Inflammatory macrophage treated with lipopolysaccharide for 1 hour (primary cell): Measurements from ENCODE around the gene SMARCC1.
A peak's percentile ranks its signal among the peaks of the same experiment; 100 is the strongest.
"Not testable (repeated sequence)": the region's sequence is repeated elsewhere in the genome, so short reads cannot be mapped to it uniquely, and the experiment has no call there.

Experiments
- DNase-seq, 2 donors: peaks; one replicate each; pipeline ENCODE4 v3.0.0-alpha.2; 2020 to 2022

The SMARCC1 gene

DNA sequence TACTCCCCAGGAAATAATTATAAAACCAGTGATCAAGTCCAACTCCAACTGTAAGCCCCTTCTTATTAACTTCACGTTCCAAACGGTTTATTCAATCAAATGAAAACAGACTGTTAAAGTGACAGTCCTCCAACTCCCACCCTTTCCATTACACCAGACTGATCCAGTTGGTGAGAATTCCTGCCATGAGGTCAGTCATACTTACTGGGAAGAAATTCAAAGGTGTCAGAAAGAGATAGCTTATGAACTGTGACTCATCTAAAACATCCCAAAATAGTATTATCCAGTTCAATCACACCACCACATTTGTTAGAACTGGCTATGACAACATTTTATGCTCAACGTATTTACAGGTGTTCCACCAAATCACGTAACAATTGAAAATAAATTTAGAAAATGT, 19.5 kb downstream of the SMARCC1 start:
- no peak for DNase-seq

DNA sequence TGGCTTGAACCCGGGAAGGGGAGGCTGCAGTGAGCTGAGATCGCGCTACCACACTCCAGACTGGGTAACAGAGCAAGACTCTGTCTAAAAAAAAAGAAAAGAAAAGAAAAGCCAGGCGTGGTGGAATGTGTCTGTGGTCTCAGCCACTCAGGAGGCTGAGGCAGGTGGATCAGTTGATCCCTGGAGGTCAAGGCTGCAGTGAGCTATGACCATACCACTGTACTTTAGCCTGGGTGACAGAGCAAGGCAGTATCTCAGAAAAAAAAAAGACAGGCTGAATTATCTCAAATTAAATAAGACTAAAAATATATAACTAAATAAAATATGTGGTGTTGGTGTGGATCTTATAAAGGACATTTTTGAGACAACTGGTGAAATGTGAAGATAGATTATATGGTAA, 20.6 kb downstream of the SMARCC1 start:
- DNase-seq: no peak

DNA sequence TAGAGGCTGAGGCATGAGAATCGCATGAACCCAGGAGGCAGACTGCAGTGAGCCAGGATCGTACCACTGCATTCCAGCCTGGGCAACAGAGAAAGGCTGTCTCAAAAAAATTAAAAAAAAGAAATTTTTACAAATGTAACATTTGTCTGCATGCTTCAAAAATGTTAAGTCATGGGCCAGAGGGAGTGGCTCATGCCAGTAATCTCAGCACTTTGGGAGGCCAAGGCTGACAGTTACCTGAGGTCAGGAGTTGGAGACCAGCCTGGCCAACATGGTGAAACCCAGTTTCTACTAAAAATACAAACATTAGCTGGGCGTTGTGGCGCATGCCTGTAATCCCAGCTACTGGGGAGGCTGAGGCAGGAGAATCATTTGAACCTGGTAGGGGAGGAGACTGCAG, 21.5 kb downstream of the SMARCC1 start:
- not testable (repeated sequence) for DNase-seq

DNA sequence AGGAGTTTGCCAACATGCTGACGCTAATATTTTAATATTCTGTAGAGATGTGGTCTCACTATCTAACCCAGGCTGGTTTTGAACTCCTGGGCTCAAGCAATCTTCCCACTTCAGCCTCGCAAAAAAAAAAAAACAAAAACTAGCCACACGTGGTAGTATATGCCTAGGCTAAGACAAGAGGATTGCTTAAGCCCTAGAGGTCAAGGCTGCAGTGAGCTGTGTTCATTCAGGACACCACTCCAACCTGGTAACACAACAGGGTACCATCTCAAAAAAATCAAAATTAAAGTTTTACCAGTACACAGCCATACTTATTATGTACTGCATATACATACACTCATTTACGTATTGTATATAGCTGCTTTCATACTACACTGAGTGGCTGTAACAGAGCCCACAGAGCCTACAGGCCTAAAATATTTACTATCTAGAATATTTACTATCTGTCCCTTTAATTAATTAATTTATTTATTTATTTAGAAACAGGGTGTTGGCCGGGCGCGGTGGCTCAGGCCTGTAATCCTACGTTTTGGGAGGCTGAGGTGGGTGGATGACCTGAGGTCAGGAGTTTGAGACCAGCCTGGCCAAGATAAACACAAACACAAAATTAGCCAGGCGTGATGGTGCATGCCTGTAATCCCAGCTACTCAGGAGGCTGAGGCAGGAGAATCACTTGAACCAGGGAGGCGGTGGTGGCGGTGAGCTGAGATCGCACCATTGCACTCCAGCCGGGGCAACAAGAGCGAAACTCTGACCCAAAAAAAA, 23.2 kb downstream of the SMARCC1 start:
- DNase-seq: no peak

DNA sequence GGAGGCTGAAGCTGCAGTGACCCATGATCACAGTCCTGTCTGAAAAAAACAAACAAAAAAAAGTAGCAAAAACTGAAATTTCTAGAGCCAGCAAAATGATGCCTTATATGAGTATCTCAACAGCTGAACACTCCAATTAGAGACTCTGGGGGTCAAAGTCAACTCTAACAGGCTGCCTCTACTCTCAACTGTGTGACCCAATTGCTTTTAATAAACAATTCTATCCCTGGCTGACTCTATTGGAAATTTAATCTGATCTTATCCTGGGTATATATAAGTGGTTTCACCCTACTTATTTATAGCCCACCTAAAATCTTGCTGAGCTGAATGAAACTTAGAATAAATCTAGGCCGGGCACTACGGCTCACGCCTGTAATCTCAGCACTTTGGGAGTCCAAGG, 29.0 kb downstream of the SMARCC1 start:
- DNase-seq: no peak

DNA sequence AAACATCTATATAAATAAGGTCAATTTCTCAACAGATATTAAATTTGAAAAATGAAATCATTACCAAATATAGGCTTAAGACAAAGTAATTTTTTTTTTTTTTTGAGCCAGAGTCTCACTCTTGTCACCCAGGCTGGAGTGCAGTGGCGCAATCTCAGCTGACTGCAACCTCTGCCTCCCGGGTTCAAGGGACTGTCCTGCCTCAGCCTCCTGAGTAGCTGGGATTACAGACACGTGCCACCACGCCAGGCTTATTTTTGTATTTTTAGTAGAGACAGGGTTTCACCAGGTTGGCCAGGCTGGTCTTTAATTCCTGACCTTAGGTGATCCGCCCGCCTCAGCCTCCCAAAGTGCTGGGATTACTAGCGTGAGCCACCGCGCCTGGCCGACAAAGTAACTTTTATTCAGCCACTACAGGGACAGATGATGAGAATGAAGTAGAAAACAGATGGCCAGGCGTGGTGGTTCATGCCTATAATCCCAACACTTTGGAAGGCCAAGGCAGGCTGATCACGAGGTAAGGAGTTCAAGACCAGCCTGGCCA, 30.8 kb downstream of the SMARCC1 start:
- DNase-seq: not testable (repeated sequence)

DNA sequence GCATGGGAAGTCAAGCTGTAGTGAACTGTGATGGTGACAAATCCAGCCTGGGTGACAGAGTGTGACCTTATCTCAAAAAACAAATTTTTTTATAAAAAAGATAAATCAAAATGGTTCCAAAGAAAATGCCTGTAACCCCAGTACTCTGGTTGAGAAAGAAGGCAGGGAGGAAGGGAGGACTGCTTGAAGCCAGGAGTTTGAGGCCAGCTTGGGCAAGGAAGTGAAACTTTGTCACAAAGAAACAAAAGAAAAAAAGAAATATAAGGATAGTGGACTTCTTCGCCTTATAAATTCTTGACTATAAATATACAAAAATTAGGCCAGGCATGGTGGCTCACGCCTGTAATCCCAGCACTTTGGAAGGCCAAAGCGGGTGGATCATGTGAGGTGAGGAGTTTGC, 34.1 kb downstream of the SMARCC1 start:
- no peak for DNase-seq

DNA sequence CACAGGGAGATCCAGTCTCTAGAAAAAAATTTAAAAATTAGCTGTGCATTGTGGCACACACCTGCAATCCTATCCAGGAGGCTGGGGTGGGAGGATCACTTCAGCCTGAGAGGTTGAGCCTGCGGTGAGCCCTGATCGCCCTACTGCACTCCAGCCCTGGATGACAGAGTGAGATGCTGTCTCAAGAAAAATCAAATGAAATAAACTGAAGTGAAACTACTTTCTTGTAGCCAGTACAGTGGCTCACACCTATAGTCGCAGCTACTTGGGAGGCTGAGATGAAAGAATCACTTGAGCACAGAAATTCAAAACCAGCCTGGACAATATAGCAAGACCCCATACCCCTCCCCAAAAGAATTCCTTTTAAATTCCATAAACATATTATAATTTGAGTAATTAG, 35.4 kb downstream of the SMARCC1 start:
- no peak for DNase-seq

DNA sequence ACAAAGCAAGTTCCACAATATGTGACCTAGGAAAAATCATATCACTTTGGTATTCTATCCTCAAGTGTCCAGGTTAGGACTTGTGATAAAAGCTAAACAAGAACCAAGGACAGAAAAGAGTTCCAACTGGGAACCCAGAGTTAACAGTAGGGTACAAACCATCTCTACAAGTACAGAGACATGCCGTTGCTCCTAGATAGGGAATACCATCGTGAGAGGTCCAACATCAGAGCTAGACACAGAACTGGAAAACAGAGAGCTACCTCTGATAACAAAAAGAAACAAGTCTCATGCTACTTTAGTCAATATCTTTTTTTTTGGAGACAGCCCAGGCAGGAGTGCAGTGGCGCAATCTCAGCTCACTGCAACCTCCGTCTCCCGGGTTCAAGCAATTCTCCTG, 37.8 kb downstream of the SMARCC1 start:
- no peak for DNase-seq

DNA sequence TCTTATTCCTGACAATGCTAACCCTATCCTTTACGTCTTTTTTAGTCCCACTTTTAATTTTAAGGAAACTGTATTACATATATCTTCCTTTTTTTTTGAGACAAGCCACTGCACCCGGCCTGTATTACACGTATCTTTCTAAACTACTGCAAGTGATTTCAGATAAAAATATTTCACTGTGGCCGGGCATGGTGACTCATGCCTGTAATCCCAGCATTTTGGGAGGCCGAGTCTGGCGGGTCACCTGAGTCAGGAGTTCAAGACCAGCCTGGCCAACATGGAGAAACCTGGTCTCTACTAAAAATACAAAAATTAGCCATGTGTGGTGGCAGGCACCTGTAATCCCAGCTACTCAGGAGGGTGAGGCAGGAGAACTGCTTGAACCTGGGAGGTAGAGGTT, 38.3 kb downstream of the SMARCC1 start:
- peak; percentile 27 to 32 for DNase-seq

DNA sequence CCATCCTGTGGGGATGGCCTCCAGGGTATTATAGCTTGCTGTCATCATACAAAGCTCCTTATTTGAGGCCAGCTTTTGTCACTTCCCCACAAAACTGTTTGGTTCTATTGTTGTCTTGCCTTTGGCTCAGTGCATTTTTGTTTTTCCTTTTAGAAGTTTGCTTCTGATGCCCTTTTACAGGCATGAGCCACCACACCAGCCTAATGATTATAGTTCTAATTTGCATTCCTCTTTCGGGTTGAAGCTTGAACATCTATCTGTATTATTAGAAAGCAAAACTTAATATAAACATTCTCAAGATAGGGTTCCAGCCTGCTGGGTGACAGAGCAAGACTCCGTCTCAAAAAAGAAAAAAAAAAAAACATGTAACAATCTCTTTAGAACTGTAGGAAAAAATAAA, 39.8 kb downstream of the SMARCC1 start:
- no peak for DNase-seq

DNA sequence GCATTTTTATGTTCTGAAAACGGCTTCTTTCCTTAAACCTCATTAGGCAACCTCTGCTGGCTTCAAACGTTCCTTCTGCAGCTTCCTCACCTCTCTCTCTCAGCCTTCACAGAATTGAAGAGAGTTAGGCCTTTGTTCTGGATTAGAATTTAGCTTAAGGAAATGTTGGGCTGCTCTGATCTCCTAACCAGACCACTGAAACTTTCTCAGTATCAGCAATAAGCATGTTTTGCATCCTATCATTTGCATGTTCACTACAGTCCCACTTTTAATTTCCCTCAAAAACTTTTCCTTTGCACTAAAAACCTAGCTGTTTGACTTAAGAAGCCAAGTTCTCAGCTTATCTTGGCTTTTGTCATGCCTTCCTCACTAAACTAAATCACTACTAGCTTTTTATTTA, 49.5 kb downstream of the SMARCC1 start:
- no peak for DNase-seq

DNA sequence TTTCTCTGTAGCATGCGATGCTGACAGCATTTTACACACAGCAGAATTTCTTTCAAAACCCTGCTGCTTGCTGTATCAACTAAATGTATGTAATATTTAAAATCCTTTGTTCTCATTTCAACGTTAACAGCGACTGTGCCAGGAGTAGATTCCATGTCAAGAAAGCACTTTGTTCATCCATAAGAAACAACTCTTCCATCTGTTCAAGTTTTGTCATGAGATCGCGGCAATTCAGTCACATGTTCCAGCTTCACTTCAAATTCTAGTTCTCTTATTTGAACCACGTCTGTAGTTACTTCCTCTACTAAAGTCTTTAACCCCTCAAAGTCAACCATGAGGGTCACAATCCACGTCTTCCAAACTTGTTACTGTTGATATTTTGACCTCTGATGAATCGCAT, 50.6 kb downstream of the SMARCC1 start:
- no peak for DNase-seq

DNA sequence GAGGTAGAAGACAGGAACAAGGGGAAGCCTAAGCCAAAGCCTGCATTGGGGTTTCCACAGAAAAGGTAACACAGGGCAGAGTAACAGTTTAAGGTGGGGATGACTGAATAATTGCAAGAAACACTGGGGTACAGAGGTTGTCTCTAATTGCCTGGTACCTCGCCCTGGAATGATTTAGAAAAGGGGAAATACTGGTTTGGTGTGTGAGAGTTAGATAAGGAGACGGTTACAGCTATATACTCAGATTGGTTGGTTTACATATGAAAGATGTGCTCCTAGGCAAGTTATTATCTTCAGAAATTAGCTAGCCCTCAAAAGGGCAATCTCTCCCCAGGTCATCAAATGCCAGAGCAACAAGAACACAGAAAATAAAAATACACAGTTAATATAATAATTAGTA, 58.8 kb downstream of the SMARCC1 start:
- no peak for DNase-seq

DNA sequence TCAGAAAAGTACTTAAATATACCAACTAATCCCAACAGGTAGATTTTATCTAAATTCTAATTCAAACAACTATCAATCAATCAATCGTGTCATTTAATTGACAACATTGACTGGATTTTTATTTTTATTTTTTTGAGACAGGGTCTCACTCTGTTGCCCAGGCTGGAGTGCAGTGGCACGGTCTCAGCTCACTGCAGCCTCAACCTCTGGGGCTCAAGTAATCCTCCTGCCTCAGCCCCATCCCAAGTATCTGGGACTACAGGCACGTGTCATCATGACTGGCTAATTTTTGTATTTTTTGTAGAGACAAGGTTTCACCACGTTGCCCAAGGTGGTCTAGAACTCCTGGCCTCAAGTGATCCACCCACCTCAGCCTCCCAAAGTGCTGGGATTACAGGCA, 64.2 kb downstream of the SMARCC1 start:
- not testable (repeated sequence) for DNase-seq

DNA sequence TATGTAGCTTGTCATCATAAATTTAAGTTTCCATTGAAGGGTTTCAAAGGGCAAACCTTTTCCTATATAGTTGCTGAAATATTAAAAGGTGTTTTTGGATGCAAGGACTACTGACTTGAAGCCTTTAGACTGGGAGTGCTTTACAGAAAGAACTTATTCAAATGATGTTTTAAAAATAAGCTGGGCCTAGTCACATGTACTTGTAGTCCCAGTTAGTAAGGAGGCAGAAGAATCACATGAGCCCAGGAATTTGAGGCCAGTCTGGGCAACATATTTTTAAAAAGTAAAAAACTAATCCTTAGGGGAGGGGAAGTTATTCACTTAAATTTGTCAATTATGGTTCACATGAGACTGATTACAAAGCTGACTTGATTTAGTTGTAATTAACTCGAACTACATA, 65.0 kb downstream of the SMARCC1 start:
- no peak for DNase-seq

DNA sequence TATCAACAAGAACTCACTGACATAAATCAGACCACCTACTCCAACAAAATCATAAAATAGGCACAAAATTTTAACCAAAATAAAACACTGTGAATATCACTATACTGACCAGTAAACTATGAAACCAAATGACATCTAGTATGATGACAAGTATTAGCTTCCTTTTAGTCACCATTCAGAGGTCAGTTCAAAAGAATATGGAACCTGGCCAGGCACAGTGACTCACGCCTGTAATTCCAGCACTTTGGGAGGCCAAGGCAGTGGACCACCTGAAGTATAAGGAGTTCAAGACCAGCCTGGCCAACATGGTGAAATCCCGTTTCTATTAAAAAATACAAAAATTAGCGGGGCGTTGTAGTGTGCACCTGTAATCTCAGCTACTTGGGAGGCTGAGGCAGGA, 65.8 kb downstream of the SMARCC1 start:
- no peak for DNase-seq

DNA sequence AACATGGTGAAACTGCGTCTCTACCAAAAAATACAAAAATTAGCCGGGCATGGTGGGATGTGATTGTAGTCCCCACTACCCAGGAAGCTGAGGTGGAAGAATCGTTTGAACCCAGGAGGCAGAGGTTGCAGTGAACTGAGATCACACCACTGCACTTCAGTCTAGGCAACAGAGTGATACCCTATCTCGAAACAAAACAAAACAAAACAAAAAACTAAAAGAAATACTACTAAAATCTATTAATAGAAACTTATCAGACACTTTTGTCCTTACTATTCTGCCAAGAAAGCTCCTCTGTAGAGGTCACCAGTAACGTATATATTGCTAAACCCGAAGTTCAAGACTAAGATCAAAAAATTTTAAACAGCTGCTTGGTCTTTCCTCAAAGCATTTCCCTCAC, 67.1 kb downstream of the SMARCC1 start:
- no peak for DNase-seq

DNA sequence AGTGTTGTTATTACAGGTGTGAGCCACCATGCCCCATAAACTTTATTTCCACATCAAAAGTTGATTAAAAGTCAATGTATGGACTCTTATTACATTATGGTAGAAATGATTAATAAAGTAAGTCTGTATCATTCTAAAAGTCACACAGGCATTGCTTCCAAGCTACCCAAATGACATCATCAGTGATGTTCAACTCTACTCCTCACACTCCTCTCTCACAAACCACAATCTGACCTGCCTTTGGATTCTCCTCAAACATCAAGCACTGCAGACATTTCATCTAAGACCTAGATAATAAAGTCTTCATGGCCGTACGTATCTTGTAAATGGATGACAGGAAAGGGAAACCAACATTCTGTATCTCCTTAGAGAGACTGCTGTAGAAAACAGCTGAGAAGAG, 68.0 kb downstream of the SMARCC1 start:
- DNase-seq: no peak

DNA sequence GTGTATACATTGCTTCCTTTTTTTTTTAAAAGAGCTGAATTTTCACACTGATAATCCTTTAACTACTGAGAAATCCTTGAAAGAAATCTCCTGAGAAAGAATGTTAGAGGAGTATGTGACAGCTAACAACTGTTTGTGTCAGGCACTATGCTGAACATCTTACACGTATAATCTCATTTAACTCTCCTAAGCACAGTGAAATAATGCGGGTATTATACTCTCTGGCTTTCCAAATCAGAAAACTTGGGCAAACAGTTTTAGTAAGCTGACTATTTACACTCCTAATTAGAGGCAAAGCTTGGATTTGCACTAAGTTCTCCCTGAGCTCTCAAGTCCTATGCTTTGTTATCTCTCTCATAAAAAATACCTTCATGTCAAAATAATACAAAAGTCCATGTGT, 69.3 kb downstream of the SMARCC1 start:
- DNase-seq: no peak

DNA sequence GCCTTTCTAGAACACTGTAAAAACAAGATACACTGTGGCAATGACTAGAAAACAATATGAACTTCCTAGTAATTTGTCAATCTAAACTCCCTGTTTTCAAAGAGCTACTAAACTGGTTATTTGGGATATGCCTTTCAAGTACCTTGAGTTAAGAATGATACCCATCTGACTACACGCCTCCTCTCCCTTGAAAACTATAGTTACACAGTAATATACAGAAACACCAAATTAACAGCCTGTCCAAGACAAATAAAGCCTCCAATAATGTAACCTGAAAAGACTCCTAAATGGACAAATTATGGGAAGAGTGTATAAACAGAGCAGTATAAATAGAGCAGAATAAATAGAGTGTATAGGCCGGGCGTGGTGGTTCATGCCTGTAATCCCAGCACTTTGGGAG, 70.1 kb downstream of the SMARCC1 start:
- DNase-seq: no peak

DNA sequence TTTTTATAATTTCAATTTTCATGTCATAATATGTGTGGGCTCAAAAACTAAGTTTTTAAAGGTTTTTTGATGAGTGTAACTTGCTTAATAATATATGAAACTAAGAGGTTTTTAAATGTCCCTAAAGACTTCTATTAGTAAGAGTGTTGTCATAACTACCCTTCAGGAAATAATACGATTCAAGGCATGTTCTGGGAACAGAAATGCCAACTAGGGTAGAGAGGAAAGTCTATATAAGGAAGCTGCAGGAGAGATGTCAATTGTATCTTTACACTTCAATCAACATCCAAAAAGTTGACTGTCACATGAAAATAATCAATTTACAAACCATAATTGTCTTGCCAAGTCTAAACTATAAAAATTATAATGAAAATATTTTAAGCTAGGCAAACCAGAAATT, 76.3 kb downstream of the SMARCC1 start:
- peak; percentile 19 to 31 for DNase-seq

DNA sequence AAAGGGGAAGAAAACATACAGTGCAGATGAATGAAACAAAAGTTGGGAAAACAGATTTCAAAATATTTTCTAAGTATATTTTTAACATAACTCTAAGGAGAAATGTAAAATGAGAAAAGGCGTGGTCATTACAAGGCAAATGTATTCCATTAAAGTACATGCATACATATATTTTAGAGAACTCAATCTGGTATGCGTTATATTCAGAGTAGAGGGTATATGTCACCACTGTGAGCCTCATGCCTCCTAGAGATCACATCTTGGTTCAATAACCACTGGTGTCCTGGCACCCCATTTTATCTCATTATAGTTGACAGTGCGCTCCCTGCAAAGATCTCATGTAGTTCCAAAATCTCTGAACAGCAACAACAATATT, 77.5 kb downstream of the SMARCC1 start:
- no peak for DNase-seq

DNA sequence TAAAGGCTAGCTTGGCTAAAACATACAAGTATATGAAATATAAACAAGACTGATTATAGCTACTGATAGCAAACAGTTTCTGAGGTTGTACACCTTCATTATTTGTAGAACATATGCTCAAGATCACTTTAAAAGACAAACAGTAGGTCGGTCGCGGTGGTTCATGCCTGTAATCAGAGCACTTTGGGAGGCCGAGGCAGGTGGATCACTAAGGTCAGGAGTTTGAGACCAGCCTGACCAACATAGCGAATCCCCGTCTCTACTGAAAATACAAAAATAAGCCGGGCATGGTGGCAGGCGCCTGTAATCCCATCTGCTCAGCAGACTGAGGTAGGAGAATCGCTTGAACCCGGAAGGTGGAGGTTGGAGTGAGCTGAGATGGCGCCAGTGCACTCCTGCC, 80.3 kb downstream of the SMARCC1 start:
- DNase-seq: no peak

DNA sequence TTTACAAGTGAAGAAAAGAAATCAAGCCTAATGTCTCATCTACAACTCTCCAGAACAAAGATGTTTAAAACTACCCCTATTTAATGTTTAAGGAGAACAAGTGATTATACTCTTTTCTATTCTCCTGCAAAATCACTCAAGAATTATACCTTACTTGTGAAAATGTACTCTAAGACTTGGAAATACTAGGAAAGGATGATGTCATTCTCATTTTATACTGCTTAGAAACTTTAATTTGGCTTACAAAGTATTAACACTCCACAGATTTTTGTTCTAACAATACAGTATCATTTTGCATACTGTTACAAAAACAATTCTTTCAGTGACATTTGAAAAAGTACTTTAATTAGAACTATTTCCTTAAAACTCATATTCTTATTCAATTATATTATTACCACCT, 89.5 kb downstream of the SMARCC1 start:
- DNase-seq: no peak
